Neural progenitor cell (in vitro differentiated cells): Measurements from ENCODE around the gene GPR156. TPM values are rescaled to one million over a fixed set of nuclear protein-coding genes. Genes with fewer than 3 reads are reported as not detected.

ENCODE experiments used
- DNase-seq: peaks from one replicate; pipeline ENCODE4 v3.0.0-alpha.2; 2016; ENCODE audit warnings: low spot score
- H2AFZ ChIP-seq: fragments of 200-600 bp; sonication (generic); replicated peaks from 2 replicates; pipeline ENCODE4 v1.6.1; 2016; ENCODE audit warnings: antibody characterized with exemption
- H3F3A ChIP-seq: fragments of 200-600 bp; sonication (generic); 2 replicates; pipeline ENCODE4 v1.6.1; 2016; ENCODE audit warnings: antibody characterized with exemption, low read depth
- H3K27ac ChIP-seq: fragments of 200-600 bp; sonication (generic); 2 replicates; pipeline ENCODE4 v1.5.1; 2016; ENCODE audit warnings: mild to moderate bottlenecking
- H3K27me3 ChIP-seq: fragments of 200-600 bp; sonication (generic); 2 replicates; pipeline ENCODE4 v1.6.1; 2016; ENCODE audit warnings: mild to moderate bottlenecking, moderate library complexity
- H3K36me3 ChIP-seq: fragments of 200-600 bp; sonication (generic); 2 replicates; pipeline ENCODE4 v1.5.1; 2016
- H3K4me1 ChIP-seq: fragments of 200-600 bp; sonication (generic); 2 replicates; pipeline ENCODE4 v1.6.1; 2016; ENCODE audit warnings: mixed run types
- H3K4me2 ChIP-seq: fragments of 200-600 bp; sonication (generic); 2 replicates; pipeline ENCODE4 v1.6.1; 2016
- H3K4me3 ChIP-seq: fragments of 200-600 bp; sonication (generic); 2 replicates; pipeline ENCODE4 v1.5.1; 2016
- H3K79me2 ChIP-seq: fragments of 200-600 bp; sonication (generic); 2 replicates; pipeline ENCODE4 v1.6.1; 2016; ENCODE audit warnings: low read depth
- H3K9ac ChIP-seq: fragments of 200-600 bp; sonication (generic); 2 replicates; pipeline ENCODE4 v1.6.1; 2016
- H3K9me3 ChIP-seq: fragments of 200-600 bp; sonication (generic); 2 replicates; pipeline ENCODE4 v1.5.1; 2016; ENCODE audit warnings: low read depth
- H4K20me1 ChIP-seq: fragments of 200-600 bp; sonication (generic); 2 replicates; pipeline ENCODE4 v1.6.1; 2016; ENCODE audit warnings: low read depth
- H3K27ac Mint-ChIP-seq: 3 replicates; pipeline ENCODE4 v1.8.0; 2021; ENCODE audit warnings: mixed read lengths
- H3K27me3 Mint-ChIP-seq: 2 replicates; pipeline ENCODE4 v1.8.0; 2022; ENCODE audit warnings: low read depth, mild to moderate bottlenecking, inconsistent platforms, moderate library complexity, mixed read lengths; ENCODE audit not compliant: insufficient read depth
- H3K36me3 Mint-ChIP-seq: 3 replicates; pipeline ENCODE4 v1.8.0; 2021; ENCODE audit warnings: mixed read lengths
- H3K4me1 Mint-ChIP-seq: 3 replicates; pipeline ENCODE4 v1.8.0; 2021; ENCODE audit warnings: mixed read lengths
- H3K4me3 Mint-ChIP-seq: 3 replicates; pipeline ENCODE4 v1.8.0; 2021; ENCODE audit warnings: mild to moderate bottlenecking, moderate library complexity, mixed read lengths
- H3K9me3 Mint-ChIP-seq: 3 replicates; pipeline ENCODE4 v1.8.0; 2020; ENCODE audit warnings: mixed read lengths
- EZH2 ChIP-seq: fragments of 200-600 bp; sonication (generic); IDR thresholded peaks from 2 replicates; pipeline ENCODE4 v1.6.1; 2017; ENCODE audit warnings: antibody characterized with exemption, mild to moderate bottlenecking, moderate library complexity
- EZH2phosphoT487 ChIP-seq: fragments of 200-600 bp; sonication (generic); IDR thresholded peaks from 2 replicates; pipeline ENCODE4 v1.6.1; 2017; ENCODE audit warnings: antibody characterized with exemption
- total RNA-seq: library from RNA; depleted of rRNA; stranded (reverse); fragments of >200 nt; gene quantifications from 2 replicates; pipeline ENCODE4 v1.2.3, GENCODE V29; 2015; ENCODE audit warnings: low replicate concordance
- TF ChIP-seq, protein P1 (sequence below): fragments of 200-600 bp; sonication (generic); IDR thresholded peaks from 2 replicates; pipeline ENCODE4 v1.5.1; 2017; ENCODE audit warnings: antibody characterized with exemption, mild to moderate bottlenecking

The GPR156 gene
- total RNA-seq, 1 donor from 2014 or later = 2.2 TPM

GRCh38 chr3:120180731-120181412 is 104.2 kb downstream of the GPR156 start:
- Histone ChIP-seq H3K79me2 (no peaks in the 10 kb centered on the region), H3K27ac (no peak overlapping the region), H4K20me1 (no peaks in the 10 kb centered on the region), H3K9ac (no peak overlapping the region), H3K27me3 (no peaks in the 10 kb centered on the region), H3K9me3 (no peaks in the 10 kb centered on the region), H3K36me3 (no peaks in the 10 kb centered on the region), H3K4me1 (no peaks in the 10 kb centered on the region), H3K4me3 (no peak overlapping the region), H3K4me2 (no peak overlapping the region), H3F3A (no peaks in the 10 kb centered on the region), H2AFZ (no peak overlapping the region)
- no peak overlapping the region for H3K4me3 Mint-ChIP-seq
- no peaks in the 10 kb centered on the region for H3K9me3 Mint-ChIP-seq
- peaks cover 7% of the 10 kb centered on the region for H3K27me3 Mint-ChIP-seq
- H3K36me3 Mint-ChIP-seq = no peaks in the 10 kb centered on the region
- TF ChIP-seq, protein P1, sequence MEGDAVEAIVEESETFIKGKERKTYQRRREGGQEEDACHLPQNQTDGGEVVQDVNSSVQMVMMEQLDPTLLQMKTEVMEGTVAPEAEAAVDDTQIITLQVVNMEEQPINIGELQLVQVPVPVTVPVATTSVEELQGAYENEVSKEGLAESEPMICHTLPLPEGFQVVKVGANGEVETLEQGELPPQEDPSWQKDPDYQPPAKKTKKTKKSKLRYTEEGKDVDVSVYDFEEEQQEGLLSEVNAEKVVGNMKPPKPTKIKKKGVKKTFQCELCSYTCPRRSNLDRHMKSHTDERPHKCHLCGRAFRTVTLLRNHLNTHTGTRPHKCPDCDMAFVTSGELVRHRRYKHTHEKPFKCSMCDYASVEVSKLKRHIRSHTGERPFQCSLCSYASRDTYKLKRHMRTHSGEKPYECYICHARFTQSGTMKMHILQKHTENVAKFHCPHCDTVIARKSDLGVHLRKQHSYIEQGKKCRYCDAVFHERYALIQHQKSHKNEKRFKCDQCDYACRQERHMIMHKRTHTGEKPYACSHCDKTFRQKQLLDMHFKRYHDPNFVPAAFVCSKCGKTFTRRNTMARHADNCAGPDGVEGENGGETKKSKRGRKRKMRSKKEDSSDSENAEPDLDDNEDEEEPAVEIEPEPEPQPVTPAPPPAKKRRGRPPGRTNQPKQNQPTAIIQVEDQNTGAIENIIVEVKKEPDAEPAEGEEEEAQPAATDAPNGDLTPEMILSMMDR = no peak
- TF ChIP-seq EZH2 (no peak), EZH2phosphoT487 (no peak)
- peaks cover 6% of the 10 kb centered on the region for H3K4me1 Mint-ChIP-seq
- no peak for DNase-seq
- no peak overlapping the region for H3K27ac Mint-ChIP-seq

- Mint-ChIP-seq H3K4me1 (peaks cover 6% of the 10 kb centered on the region), H3K9me3 (no peaks in the 10 kb centered on the region), H3K27me3 (peaks cover 2% of the 10 kb centered on the region), H3K27ac (no peak overlapping the region), H3K4me3 (no peak overlapping the region), H3K36me3 (no peaks in the 10 kb centered on the region)
- H2AFZ ChIP-seq = peak overlapping the region; percentile 3
- H3K27ac ChIP-seq = no peak overlapping the region
- H3F3A ChIP-seq = no peaks in the 10 kb centered on the region
- no peaks in the 10 kb centered on the region for H3K27me3 ChIP-seq
- no peak overlapping the region for H3K4me3 ChIP-seq
- no peak for TF ChIP-seq EZH2phosphoT487
- no peak for TF ChIP-seq EZH2
- TF ChIP-seq, protein P1 = no peak
- no peaks in the 10 kb centered on the region for H3K4me1 ChIP-seq
- no peaks in the 10 kb centered on the region for H3K9me3 ChIP-seq
- no peak overlapping the region for H3K4me2 ChIP-seq
- no peaks in the 10 kb centered on the region for H3K36me3 ChIP-seq
- no peak for DNase-seq
- H3K79me2 ChIP-seq = no peaks in the 10 kb centered on the region
- H4K20me1 ChIP-seq = no peaks in the 10 kb centered on the region
- H3K9ac ChIP-seq = no peak overlapping the region
These were observed 107.2 kb downstream of the GPR156 start for GRCh38 chr3:120177707-120178306.

DNA sequence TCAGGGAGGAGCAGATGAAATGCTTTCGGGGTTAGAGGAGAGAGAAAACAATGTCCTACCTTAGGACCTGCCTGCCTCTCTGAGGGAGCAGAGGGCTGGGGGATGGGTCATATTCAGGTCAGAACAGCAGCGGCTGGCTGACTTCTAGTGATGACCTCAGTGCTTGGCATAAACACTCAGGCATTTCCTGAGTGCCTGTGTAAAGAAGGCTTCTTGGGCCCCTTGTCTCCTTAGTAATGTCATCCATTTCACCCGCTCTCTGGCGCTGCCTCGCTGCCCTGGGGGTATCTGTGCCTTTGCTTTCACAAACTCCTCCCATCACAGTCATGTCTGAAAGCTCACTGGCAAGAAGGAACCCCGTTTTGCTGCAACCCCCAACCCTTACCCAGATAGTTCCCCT is 107.9 kb downstream of the GPR156 start:
- no peak overlapping the region for H3K27ac Mint-ChIP-seq

More for the DNA sequence above, 107.9 kb downstream of the GPR156 start:
- no peak overlapping the region for H3K4me3 Mint-ChIP-seq
- Histone ChIP-seq H4K20me1 (no peaks in the 10 kb centered on the region), H3K27me3 (no peaks in the 10 kb centered on the region), H3K4me1 (no peaks in the 10 kb centered on the region), H2AFZ (peak overlapping the region; percentile 3), H3K9me3 (no peaks in the 10 kb centered on the region), H3K27ac (no peak overlapping the region), H3K4me2 (no peak overlapping the region), H3K9ac (no peak overlapping the region), H3K79me2 (no peaks in the 10 kb centered on the region), H3K4me3 (no peak overlapping the region), H3F3A (no peaks in the 10 kb centered on the region), H3K36me3 (no peaks in the 10 kb centered on the region)
- no peak for DNase-seq
- H3K9me3 Mint-ChIP-seq = no peaks in the 10 kb centered on the region
- no peaks in the 10 kb centered on the region for H3K36me3 Mint-ChIP-seq
- H3K4me1 Mint-ChIP-seq = peaks cover 6% of the 10 kb centered on the region
- peaks cover 2% of the 10 kb centered on the region for H3K27me3 Mint-ChIP-seq
- TF ChIP-seq, protein P1 = no peak
- TF ChIP-seq EZH2 = no peak
- TF ChIP-seq EZH2phosphoT487 = no peak
